SK-N-SH (cell line): ENCODE results near the gene DBNL.

Experiments
- POLR2AphosphoS5 ChIP-seq: IDR thresholded peaks from 2 replicates; pipeline ENCODE4 v1.6.1; 2012; ENCODE audit warnings: low read depth, low read length
- REST ChIP-seq: IDR thresholded peaks from 2 replicates; pipeline ENCODE4 v1.6.1; 2012; ENCODE audit warnings: mild to moderate bottlenecking, low read depth, low read length, moderate library complexity
- RXRA ChIP-seq: IDR thresholded peaks from 2 replicates; pipeline ENCODE4 v1.4.0; 2012; ENCODE audit warnings: low read depth, mild to moderate bottlenecking, borderline replicate concordance
- YY1 ChIP-seq: IDR thresholded peaks from 2 replicates; pipeline ENCODE4 v1.4.0; 2012; ENCODE audit warnings: low read depth, mild to moderate bottlenecking
- TF ChIP-seq, protein P1 (sequence below): fragments of 200-600 bp; sonication (generic); IDR thresholded peaks from 2 replicates; pipeline ENCODE4 v1.6.1; 2017; ENCODE audit warnings: antibody characterized with exemption, mild to moderate bottlenecking, moderate library complexity

DNA sequence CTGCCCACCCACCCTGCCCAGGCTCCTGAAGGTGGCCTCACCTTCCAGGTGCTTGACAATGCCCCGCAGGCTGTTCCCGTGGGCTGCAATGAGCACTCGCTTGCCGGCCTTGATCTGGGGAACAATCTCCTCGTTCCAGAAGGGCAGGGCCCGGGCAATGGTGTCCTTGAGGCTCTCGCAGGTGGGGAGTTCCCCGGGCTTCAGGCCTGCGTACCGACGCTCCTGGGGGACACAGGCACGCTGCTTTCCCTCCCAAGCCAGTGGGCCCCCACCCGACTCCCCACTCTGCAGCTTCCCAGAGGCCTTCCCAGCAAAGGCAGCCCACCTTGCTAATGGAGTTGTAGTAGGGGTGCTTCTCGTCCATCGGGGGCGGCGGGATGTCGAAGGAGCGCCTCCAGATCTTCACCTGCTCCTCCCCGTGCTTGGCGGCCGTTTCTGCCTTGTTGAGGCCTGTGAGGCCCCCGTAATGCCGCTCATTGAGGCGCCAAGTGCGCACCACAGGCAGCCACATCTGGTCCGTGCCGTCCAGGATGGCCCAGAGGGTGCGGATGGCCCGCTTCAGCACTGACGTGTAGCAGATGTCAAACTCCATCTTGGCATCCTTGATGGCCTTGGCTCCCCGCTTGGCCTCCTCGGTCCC lies 20.4 kb downstream of the DBNL start:
- TF ChIP-seq, protein P1, sequence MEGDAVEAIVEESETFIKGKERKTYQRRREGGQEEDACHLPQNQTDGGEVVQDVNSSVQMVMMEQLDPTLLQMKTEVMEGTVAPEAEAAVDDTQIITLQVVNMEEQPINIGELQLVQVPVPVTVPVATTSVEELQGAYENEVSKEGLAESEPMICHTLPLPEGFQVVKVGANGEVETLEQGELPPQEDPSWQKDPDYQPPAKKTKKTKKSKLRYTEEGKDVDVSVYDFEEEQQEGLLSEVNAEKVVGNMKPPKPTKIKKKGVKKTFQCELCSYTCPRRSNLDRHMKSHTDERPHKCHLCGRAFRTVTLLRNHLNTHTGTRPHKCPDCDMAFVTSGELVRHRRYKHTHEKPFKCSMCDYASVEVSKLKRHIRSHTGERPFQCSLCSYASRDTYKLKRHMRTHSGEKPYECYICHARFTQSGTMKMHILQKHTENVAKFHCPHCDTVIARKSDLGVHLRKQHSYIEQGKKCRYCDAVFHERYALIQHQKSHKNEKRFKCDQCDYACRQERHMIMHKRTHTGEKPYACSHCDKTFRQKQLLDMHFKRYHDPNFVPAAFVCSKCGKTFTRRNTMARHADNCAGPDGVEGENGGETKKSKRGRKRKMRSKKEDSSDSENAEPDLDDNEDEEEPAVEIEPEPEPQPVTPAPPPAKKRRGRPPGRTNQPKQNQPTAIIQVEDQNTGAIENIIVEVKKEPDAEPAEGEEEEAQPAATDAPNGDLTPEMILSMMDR, result no peak
- no peak for TF ChIP-seq REST
- TF ChIP-seq YY1, result no peak
- TF ChIP-seq RXRA, result no peak
- TF ChIP-seq POLR2AphosphoS5, result no peak
